ENCODE results near the gene B9D1.

Gene B9D1

GRCh38 chr17:19366637-19366972 lies 4.1 kb upstream of the B9D1 start:
- Mint-ChIP-seq H3K4me1 (peaks cover 37% of the 10 kb centered on the region), H3K4me3 (no peak overlapping the region), H3K27ac (ENCODE audit: low read depth) (no peak overlapping the region), H3K27me3 (no peaks in the 10 kb centered on the region), H3K9me3 (no peaks in the 10 kb centered on the region), H3K36me3 (ENCODE audit: insufficient read depth) (peaks cover 8% of the 10 kb centered on the region)
- DNase-seq (ENCODE audit: low spot score in 2 of 2) (no peak), ATAC-seq (replicated peaks; ENCODE audit: extremely low read depth, poor library complexity, severe bottlenecking) (no peak)

- DNase-seq (ENCODE audit: low spot score in 2 of 2) (no peak), ATAC-seq (replicated peaks; ENCODE audit: extremely low read depth, poor library complexity, severe bottlenecking) (no peak)
- H3K27ac Mint-ChIP-seq (ENCODE audit: low read depth), result no peak overlapping the region
- no peak overlapping the region for H3K4me3 Mint-ChIP-seq
- peaks cover 37% of the 10 kb centered on the region for H3K4me1 Mint-ChIP-seq
- H3K27me3 Mint-ChIP-seq, result no peaks in the 10 kb centered on the region
- peaks cover 9% of the 10 kb centered on the region for H3K36me3 Mint-ChIP-seq (ENCODE audit: insufficient read depth)
- H3K9me3 Mint-ChIP-seq, result no peaks in the 10 kb centered on the region
These were observed 3.5 kb upstream of the B9D1 start for GRCh38 chr17:19365833-19366636.

- no peak overlapping the region for H3K27ac Mint-ChIP-seq (ENCODE audit: low read depth)
- DNase-seq (ENCODE audit: low spot score in 2 of 2) (no peak), ATAC-seq (replicated peaks; ENCODE audit: extremely low read depth, poor library complexity, severe bottlenecking) (no peak)
- peaks cover 9% of the 10 kb centered on the region for H3K36me3 Mint-ChIP-seq (ENCODE audit: insufficient read depth)
- no peaks in the 10 kb centered on the region for H3K9me3 Mint-ChIP-seq
- H3K27me3 Mint-ChIP-seq, result no peaks in the 10 kb centered on the region
- peaks cover 32% of the 10 kb centered on the region for H3K4me1 Mint-ChIP-seq
- H3K4me3 Mint-ChIP-seq, result no peak overlapping the region
These were observed 2.9 kb upstream of the B9D1 start for GRCh38 chr17:19365499-19365817.

GRCh38 chr17:19364699-19365498 lies 2.4 kb upstream of the B9D1 start:
- no peak overlapping the region for H3K27ac Mint-ChIP-seq (ENCODE audit: low read depth)
- H3K27me3 Mint-ChIP-seq, result peaks cover under 1% of the 10 kb centered on the region
- H3K4me1 Mint-ChIP-seq, result peaks cover 27% of the 10 kb centered on the region
- H3K4me3 Mint-ChIP-seq, result no peak overlapping the region
- no peaks in the 10 kb centered on the region for H3K9me3 Mint-ChIP-seq
- ATAC-seq (replicated peaks; ENCODE audit: extremely low read depth, poor library complexity, severe bottlenecking) (no peak), DNase-seq (ENCODE audit: low spot score in 2 of 2) (no peak)
- H3K36me3 Mint-ChIP-seq (ENCODE audit: insufficient read depth), result peaks cover 9% of the 10 kb centered on the region

GRCh38 chr17:19363460-19364035 lies 1.0 kb upstream of the B9D1 start:
- Mint-ChIP-seq H3K27me3 (peaks cover 14% of the 10 kb centered on the region), H3K9me3 (no peaks in the 10 kb centered on the region), H3K36me3 (ENCODE audit: insufficient read depth) (peaks cover 9% of the 10 kb centered on the region), H3K4me3 (no peak overlapping the region), H3K4me1 (peaks cover 13% of the 10 kb centered on the region), H3K27ac (ENCODE audit: low read depth) (no peak overlapping the region)
- ATAC-seq (replicated peaks; ENCODE audit: extremely low read depth, poor library complexity, severe bottlenecking), result no peak
- DNase-seq (ENCODE audit: low spot score in 2 of 2), result no peak

GRCh38 chr17:19363114-19363438 lies 553 bp upstream of the B9D1 start:
- Mint-ChIP-seq H3K4me1 (peaks cover 10% of the 10 kb centered on the region), H3K9me3 (no peaks in the 10 kb centered on the region), H3K36me3 (ENCODE audit: insufficient read depth) (peaks cover 9% of the 10 kb centered on the region), H3K27ac (ENCODE audit: low read depth) (peak overlapping the region; percentile 79), H3K27me3 (peaks cover 19% of the 10 kb centered on the region), H3K4me3 (peak overlapping the region; percentile 74)
- DNase-seq (ENCODE audit: low spot score in 2 of 2) (no peak), ATAC-seq (replicated peaks; ENCODE audit: extremely low read depth, poor library complexity, severe bottlenecking) (no peak)

GRCh38 chr17:19361944-19362276 lies 613 bp downstream of the B9D1 start:
- DNase-seq (ENCODE audit: low spot score in 2 of 2) (no peak), ATAC-seq (replicated peaks; ENCODE audit: extremely low read depth, poor library complexity, severe bottlenecking) (no peak)
- peak overlapping the region; percentile 74 for H3K4me3 Mint-ChIP-seq
- H3K9me3 Mint-ChIP-seq, result no peaks in the 10 kb centered on the region
- H3K4me1 Mint-ChIP-seq, result peaks cover 10% of the 10 kb centered on the region
- H3K27me3 Mint-ChIP-seq, result peaks cover 22% of the 10 kb centered on the region
- H3K27ac Mint-ChIP-seq (ENCODE audit: low read depth), result peak overlapping the region; percentile 79
- H3K36me3 Mint-ChIP-seq (ENCODE audit: insufficient read depth), result peaks cover 12% of the 10 kb centered on the region

- Mint-ChIP-seq H3K27ac (ENCODE audit: low read depth) (peak overlapping the region; percentile 76), H3K9me3 (no peaks in the 10 kb centered on the region), H3K36me3 (ENCODE audit: insufficient read depth) (peaks cover 12% of the 10 kb centered on the region), H3K4me3 (peak overlapping the region; percentile 74), H3K27me3 (peaks cover 22% of the 10 kb centered on the region), H3K4me1 (peaks cover 10% of the 10 kb centered on the region)
- ATAC-seq (replicated peaks; ENCODE audit: extremely low read depth, poor library complexity, severe bottlenecking) (no peak), DNase-seq (ENCODE audit: low spot score in 2 of 2) (no peak)
These were observed 1.2 kb downstream of the B9D1 start for GRCh38 chr17:19361326-19361725.

- H3K27ac Mint-ChIP-seq (ENCODE audit: low read depth), result peak overlapping the region; percentile 76
These were observed 1.8 kb downstream of the B9D1 start for GRCh38 chr17:19360772-19361171.

GRCh38 chr17:19359856-19360255 lies 2.7 kb downstream of the B9D1 start:
- DNase-seq (ENCODE audit: low spot score in 2 of 2) (no peak), ATAC-seq (replicated peaks; ENCODE audit: extremely low read depth, poor library complexity, severe bottlenecking) (no peak)
- H3K36me3 Mint-ChIP-seq (ENCODE audit: insufficient read depth), result peaks cover 12% of the 10 kb centered on the region
- H3K27me3 Mint-ChIP-seq, result peaks cover 22% of the 10 kb centered on the region
- no peak overlapping the region for H3K4me3 Mint-ChIP-seq
- H3K9me3 Mint-ChIP-seq, result no peaks in the 10 kb centered on the region
- peaks cover 10% of the 10 kb centered on the region for H3K4me1 Mint-ChIP-seq
- H3K27ac Mint-ChIP-seq (ENCODE audit: low read depth), result no peak overlapping the region

More at GRCh38 chr17:19360772-19361171, 1.8 kb downstream of the B9D1 start:
- ATAC-seq (replicated peaks; ENCODE audit: extremely low read depth, poor library complexity, severe bottlenecking), result no peak
- H3K36me3 Mint-ChIP-seq (ENCODE audit: insufficient read depth), result peaks cover 12% of the 10 kb centered on the region
- H3K4me3 Mint-ChIP-seq, result peak overlapping the region; percentile 74
- no peak for DNase-seq (ENCODE audit: low spot score in 2 of 2)
- H3K27me3 Mint-ChIP-seq, result peaks cover 22% of the 10 kb centered on the region
- H3K4me1 Mint-ChIP-seq, result peaks cover 10% of the 10 kb centered on the region
- H3K9me3 Mint-ChIP-seq, result no peaks in the 10 kb centered on the region

- Mint-ChIP-seq H3K36me3 (ENCODE audit: insufficient read depth) (peaks cover 10% of the 10 kb centered on the region), H3K4me3 (no peak overlapping the region), H3K27ac (ENCODE audit: low read depth) (no peak overlapping the region), H3K27me3 (peaks cover 27% of the 10 kb centered on the region), H3K4me1 (peaks cover 10% of the 10 kb centered on the region), H3K9me3 (no peaks in the 10 kb centered on the region)
- ATAC-seq (replicated peaks; ENCODE audit: extremely low read depth, poor library complexity, severe bottlenecking), result no peak
- DNase-seq (ENCODE audit: low spot score in 2 of 2), result no peak
These were observed 3.4 kb downstream of the B9D1 start for GRCh38 chr17:19359151-19359550.

GRCh38 chr17:19357761-19358160 lies 4.8 kb downstream of the B9D1 start:
- ATAC-seq (replicated peaks; ENCODE audit: extremely low read depth, poor library complexity, severe bottlenecking), result no peak

GRCh38 chr17:19357351-19357750 lies 5.2 kb downstream of the B9D1 start:
- Mint-ChIP-seq H3K4me1 (peaks cover 10% of the 10 kb centered on the region), H3K27me3 (peaks cover 31% of the 10 kb centered on the region), H3K27ac (ENCODE audit: low read depth) (no peak overlapping the region), H3K9me3 (no peaks in the 10 kb centered on the region), H3K4me3 (no peak overlapping the region), H3K36me3 (ENCODE audit: insufficient read depth) (peaks cover 5% of the 10 kb centered on the region)
- ATAC-seq (replicated peaks; ENCODE audit: extremely low read depth, poor library complexity, severe bottlenecking), result no peak
- no peak for DNase-seq (ENCODE audit: low spot score in 2 of 2)

More at GRCh38 chr17:19357761-19358160, 4.8 kb downstream of the B9D1 start:
- peaks cover 31% of the 10 kb centered on the region for H3K27me3 Mint-ChIP-seq
- H3K36me3 Mint-ChIP-seq (ENCODE audit: insufficient read depth), result peaks cover 9% of the 10 kb centered on the region
- H3K4me1 Mint-ChIP-seq, result peaks cover 10% of the 10 kb centered on the region
- no peaks in the 10 kb centered on the region for H3K9me3 Mint-ChIP-seq
- no peak overlapping the region for H3K27ac Mint-ChIP-seq (ENCODE audit: low read depth)
- no peak overlapping the region for H3K4me3 Mint-ChIP-seq
- DNase-seq (ENCODE audit: low spot score in 2 of 2), result no peak

All from central memory CD8-positive, alpha-beta T cell (primary cell).